ENCODE data around the gene MAMLD1. TPM values are rescaled to one million over a fixed set of nuclear protein-coding genes. Genes with fewer than 3 reads are reported as not detected.

The MAMLD1 gene
- total RNA-seq, 2 donors from 2014 or later: 7.9 to 8.3 TPM

DNA sequence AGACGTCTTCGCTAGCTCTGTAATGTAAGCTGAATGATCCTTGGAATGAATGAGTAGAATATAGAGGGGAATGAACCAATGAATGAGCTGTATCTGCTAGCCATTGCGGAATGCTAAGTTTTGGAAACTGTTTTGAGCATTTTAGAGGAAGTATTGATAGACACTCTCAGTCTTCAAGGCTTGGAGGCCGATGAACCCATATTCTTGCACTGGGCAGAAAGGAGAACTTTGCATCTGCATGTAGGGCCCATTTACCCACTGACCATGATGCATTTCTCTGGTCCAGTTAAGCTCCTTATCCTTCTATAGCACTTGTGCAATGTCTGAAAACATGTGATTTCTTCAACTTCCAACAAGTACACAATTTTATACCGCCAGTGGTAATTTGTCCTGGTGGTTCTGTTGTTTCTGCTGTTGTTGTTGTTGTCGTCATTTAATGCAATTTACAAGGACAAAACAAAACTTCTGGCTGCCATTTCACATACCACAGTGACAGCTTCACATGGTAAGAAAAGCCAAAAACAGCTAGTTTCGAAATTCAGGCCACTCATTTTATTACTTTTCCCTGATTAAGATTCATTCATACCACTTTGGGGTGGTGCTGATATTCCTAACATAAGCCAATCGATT is 120.4 kb downstream of the MAMLD1 start:
- DNase-seq (ENCODE audit: low spot score): no peak
- H3K27me3 ChIP-seq (replicated peaks; ENCODE audit: insufficient read depth): no peaks in the 10 kb centered on the region
- no peak for ATAC-seq (ENCODE audit: insufficient number of reproducible peaks, low FRiP score, low read depth)
- H3K9me3 ChIP-seq: no peaks in the 10 kb centered on the region
- no peak overlapping the region for H3K27ac ChIP-seq
- TF ChIP-seq, protein P1, sequence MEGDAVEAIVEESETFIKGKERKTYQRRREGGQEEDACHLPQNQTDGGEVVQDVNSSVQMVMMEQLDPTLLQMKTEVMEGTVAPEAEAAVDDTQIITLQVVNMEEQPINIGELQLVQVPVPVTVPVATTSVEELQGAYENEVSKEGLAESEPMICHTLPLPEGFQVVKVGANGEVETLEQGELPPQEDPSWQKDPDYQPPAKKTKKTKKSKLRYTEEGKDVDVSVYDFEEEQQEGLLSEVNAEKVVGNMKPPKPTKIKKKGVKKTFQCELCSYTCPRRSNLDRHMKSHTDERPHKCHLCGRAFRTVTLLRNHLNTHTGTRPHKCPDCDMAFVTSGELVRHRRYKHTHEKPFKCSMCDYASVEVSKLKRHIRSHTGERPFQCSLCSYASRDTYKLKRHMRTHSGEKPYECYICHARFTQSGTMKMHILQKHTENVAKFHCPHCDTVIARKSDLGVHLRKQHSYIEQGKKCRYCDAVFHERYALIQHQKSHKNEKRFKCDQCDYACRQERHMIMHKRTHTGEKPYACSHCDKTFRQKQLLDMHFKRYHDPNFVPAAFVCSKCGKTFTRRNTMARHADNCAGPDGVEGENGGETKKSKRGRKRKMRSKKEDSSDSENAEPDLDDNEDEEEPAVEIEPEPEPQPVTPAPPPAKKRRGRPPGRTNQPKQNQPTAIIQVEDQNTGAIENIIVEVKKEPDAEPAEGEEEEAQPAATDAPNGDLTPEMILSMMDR (IDR thresholded peaks at IDR 0.05): no peak
- no peaks in the 10 kb centered on the region for H3K4me1 ChIP-seq (ENCODE audit: control insufficient read depth in 1 of 2, low read depth in 2 of 2)
- no peak overlapping the region for H3K4me3 ChIP-seq
- H3K36me3 ChIP-seq: no peaks in the 10 kb centered on the region

DNA sequence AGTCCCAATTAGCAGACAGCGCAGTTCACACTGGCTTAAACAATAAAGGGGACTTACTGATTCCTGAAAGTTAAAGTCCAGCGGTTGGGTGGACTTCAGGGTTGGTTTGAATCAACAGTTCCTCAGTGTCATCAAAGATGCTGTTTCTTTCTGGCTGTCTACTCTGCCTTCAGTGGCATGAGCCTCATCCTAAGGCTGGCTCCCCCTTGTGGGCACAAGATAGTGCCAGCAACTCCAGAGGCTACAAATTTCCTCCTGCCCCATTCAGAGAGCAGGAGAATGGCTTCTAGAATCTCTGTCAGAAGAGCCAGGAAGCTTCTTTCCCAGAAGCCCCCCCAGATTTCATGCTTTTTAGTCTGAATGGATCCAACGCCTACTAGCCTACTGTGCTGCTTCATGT is 122.9 kb downstream of the MAMLD1 start:
- no peak overlapping the region for H3K4me3 ChIP-seq
- TF ChIP-seq, protein P1 (IDR thresholded peaks at IDR 0.05): peak; percentile 43
- no peaks in the 10 kb centered on the region for H3K27me3 ChIP-seq (replicated peaks; ENCODE audit: insufficient read depth)
- H3K4me1 ChIP-seq (ENCODE audit: control insufficient read depth in 1 of 2, low read depth in 2 of 2): no peaks in the 10 kb centered on the region
- no peaks in the 10 kb centered on the region for H3K36me3 ChIP-seq
- H3K27ac ChIP-seq: no peak overlapping the region
- no peak for DNase-seq (ENCODE audit: low spot score)
- H3K9me3 ChIP-seq: no peaks in the 10 kb centered on the region
- no peak for ATAC-seq (ENCODE audit: insufficient number of reproducible peaks, low FRiP score, low read depth)

DNA sequence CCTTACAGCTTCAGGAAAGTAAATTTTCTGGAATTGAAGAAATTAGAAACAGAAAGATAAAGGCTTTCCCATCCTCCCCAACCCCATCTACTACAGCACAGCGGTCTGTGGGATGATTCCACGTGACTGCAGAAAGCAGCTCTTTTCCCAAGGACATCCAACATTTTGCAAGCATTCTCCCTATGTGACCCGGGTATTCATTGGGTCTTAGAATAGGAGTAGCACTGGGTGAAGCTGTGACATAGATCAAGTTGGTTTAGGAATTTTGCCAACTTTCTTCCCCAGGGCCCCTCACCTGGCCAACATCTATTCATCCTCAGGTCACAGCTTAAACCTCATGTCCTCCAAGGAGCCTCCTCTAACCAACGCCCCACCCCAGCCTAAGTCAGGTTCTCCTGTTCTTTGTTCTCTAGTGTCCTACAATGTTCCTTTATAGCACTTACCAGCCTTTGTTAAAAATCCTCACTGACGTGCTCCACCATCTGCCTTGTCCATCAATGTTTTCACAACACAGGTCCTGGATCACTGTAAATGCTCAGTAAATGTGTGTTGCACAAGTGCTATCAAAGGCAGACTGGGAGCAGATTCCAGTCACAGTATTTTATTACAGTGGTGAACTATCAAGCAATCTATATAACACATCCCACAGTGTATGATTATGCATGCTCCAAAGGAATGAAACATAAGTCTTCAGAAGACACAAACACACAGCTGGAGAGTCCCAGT is 124.4 kb downstream of the MAMLD1 start:
- Histone ChIP-seq H3K36me3 (no peaks in the 10 kb centered on the region), H3K4me1 (ENCODE audit: control insufficient read depth in 1 of 2, low read depth in 2 of 2) (no peaks in the 10 kb centered on the region), H3K27me3 (replicated peaks; ENCODE audit: insufficient read depth) (no peaks in the 10 kb centered on the region), H3K9me3 (no peaks in the 10 kb centered on the region), H3K27ac (no peak overlapping the region), H3K4me3 (no peak overlapping the region)
- TF ChIP-seq, protein P1 (IDR thresholded peaks at IDR 0.05): no peak
- ATAC-seq (ENCODE audit: insufficient number of reproducible peaks, low FRiP score, low read depth) (no peak), DNase-seq (ENCODE audit: low spot score) (no peak)

- Histone ChIP-seq H3K27me3 (replicated peaks; ENCODE audit: insufficient read depth) (no peaks in the 10 kb centered on the region), H3K4me3 (no peak overlapping the region), H3K36me3 (no peaks in the 10 kb centered on the region), H3K27ac (no peak overlapping the region), H3K4me1 (ENCODE audit: control insufficient read depth in 1 of 2, low read depth in 2 of 2) (no peaks in the 10 kb centered on the region), H3K9me3 (no peaks in the 10 kb centered on the region)
- no peak for ATAC-seq (ENCODE audit: insufficient number of reproducible peaks, low FRiP score, low read depth)
- no peak for DNase-seq (ENCODE audit: low spot score)
- TF ChIP-seq, protein P1 (IDR thresholded peaks at IDR 0.05): no peak
Observed at GRCh38 chrX:150489359-150490015, 126.4 kb downstream of the MAMLD1 start.

- DNase-seq (ENCODE audit: low spot score) (no peak), ATAC-seq (ENCODE audit: insufficient number of reproducible peaks, low FRiP score, low read depth) (no peak)
- Histone ChIP-seq H3K4me3 (no peak overlapping the region), H3K27me3 (replicated peaks; ENCODE audit: insufficient read depth) (no peaks in the 10 kb centered on the region), H3K27ac (no peak overlapping the region), H3K36me3 (no peaks in the 10 kb centered on the region), H3K4me1 (ENCODE audit: control insufficient read depth in 1 of 2, low read depth in 2 of 2) (no peaks in the 10 kb centered on the region), H3K9me3 (no peaks in the 10 kb centered on the region)
- TF ChIP-seq, protein P1 (IDR thresholded peaks at IDR 0.05): no peak
Observed at GRCh38 chrX:150495496-150495895, 132.4 kb downstream of the MAMLD1 start.

Measured in thoracic aorta (tissue), 2 donors.